ENCODE measurements around the gene PLEKHA5. TPM values are rescaled to one million over a fixed set of nuclear protein-coding genes. Genes with fewer than 3 reads are reported as not detected.

PLEKHA5 gene
- total and polyA plus RNA-seq, 2 experiments from 2014 or later: 82.8 to 112 TPM

GRCh38 chr12:19138956-19139355 is 9.4 kb downstream of the PLEKHA5 start:
- Mint-ChIP-seq H3K27me3 (ENCODE audit: insufficient read depth, low read depth, poor library complexity) (no peaks in the 10 kb centered on the region), H3K9me3 (no peaks in the 10 kb centered on the region), H3K36me3 (ENCODE audit: low read depth) (peaks cover 34% of the 10 kb centered on the region; the same call in 2 of the 3 replicates), H3K27ac (peak overlapping the region; percentile 18; the same call in 1 of the 2 replicates), H3K4me1 (peaks cover 56% of the 10 kb centered on the region), H3K4me3 (no peak overlapping the region)
- H3K79me2 ChIP-seq (replicated peaks; ENCODE audit: insufficient read depth): peaks cover 100% of the 10 kb centered on the region
- no peak overlapping the region for H3K27ac ChIP-seq (ENCODE audit: low read depth)
- no peak overlapping the region for H3K4me3 ChIP-seq
- H3K4me2 ChIP-seq: no peak overlapping the region
- no peaks in the 10 kb centered on the region for H3K27me3 ChIP-seq (ENCODE audit: insufficient read depth)
- no peaks in the 10 kb centered on the region; the same call in 1 of the 2 replicates for H3K36me3 ChIP-seq (ENCODE audit: insufficient read depth)
- no peak for TF ChIP-seq EZH2phosphoT487 (IDR thresholded peaks at IDR 0.05; ENCODE audit: unreplicated experiment)
- TF ChIP-seq REST (IDR thresholded peaks at IDR 0.05; ENCODE audit: unreplicated experiment): no peak
- TF ChIP-seq NANOG (IDR thresholded peaks at IDR 0.05; ENCODE audit: borderline replicate concordance): no peak
- no peak for TF ChIP-seq CREB1 (CRISPR knock-in tag; IDR thresholded peaks at IDR 0.05; ENCODE audit: low read depth)
- no peak for TF ChIP-seq ZNF331 (CRISPR knock-in tag; IDR thresholded peaks at IDR 0.05; ENCODE audit: low read depth)
- TF ChIP-seq ETS1 (IDR thresholded peaks at IDR 0.05): no peak
- no peak for TF ChIP-seq POLR2AphosphoS5 (IDR thresholded peaks at IDR 0.05; ENCODE audit: low read depth)
- no peak for TF ChIP-seq CTCF (conservative IDR thresholded peaks at IDR 0.05; ENCODE audit: low read depth in 2 of 2)
- no peak for TF ChIP-seq EZH2 (IDR thresholded peaks at IDR 0.05; ENCODE audit: low read depth, unreplicated experiment)
- no peak for TF ChIP-seq JUNB (IDR thresholded peaks at IDR 0.05; ENCODE audit: unreplicated experiment)
- TF ChIP-seq STAT1 (IDR thresholded peaks at IDR 0.05; ENCODE audit: unreplicated experiment): no peak
- no peak for TF ChIP-seq ZNF462 (CRISPR knock-in tag; IDR thresholded peaks at IDR 0.05)
- no peak for TF ChIP-seq ZNF114 (CRISPR knock-in tag; IDR thresholded peaks at IDR 0.05)
- H3K9me2 ChIP-seq (ENCODE audit: insufficient read depth): no peaks in the 10 kb centered on the region
- H3F3A ChIP-seq (replicated peaks; ENCODE audit: low read depth): no peaks in the 10 kb centered on the region
- H3K4me1 ChIP-seq (ENCODE audit: insufficient read depth): peaks cover 44% of the 10 kb centered on the region
- no peak overlapping the region for H2AFZ ChIP-seq
- H4K20me1 ChIP-seq (replicated peaks; ENCODE audit: insufficient read depth): peaks cover 71% of the 10 kb centered on the region
- ATAC-seq (no peak), DNase-seq (ENCODE audit: low spot score) (no peak)

Measured in GM23338 (cell line).